ENCODE measurements around the gene PSKH1. TPM values are rescaled to one million over a fixed set of nuclear protein-coding genes. Genes with fewer than 3 reads are reported as not detected.

PSKH1 gene
- total RNA-seq, 2 donors from 2014 or later = 32.1 to 37.4 TPM

DNA sequence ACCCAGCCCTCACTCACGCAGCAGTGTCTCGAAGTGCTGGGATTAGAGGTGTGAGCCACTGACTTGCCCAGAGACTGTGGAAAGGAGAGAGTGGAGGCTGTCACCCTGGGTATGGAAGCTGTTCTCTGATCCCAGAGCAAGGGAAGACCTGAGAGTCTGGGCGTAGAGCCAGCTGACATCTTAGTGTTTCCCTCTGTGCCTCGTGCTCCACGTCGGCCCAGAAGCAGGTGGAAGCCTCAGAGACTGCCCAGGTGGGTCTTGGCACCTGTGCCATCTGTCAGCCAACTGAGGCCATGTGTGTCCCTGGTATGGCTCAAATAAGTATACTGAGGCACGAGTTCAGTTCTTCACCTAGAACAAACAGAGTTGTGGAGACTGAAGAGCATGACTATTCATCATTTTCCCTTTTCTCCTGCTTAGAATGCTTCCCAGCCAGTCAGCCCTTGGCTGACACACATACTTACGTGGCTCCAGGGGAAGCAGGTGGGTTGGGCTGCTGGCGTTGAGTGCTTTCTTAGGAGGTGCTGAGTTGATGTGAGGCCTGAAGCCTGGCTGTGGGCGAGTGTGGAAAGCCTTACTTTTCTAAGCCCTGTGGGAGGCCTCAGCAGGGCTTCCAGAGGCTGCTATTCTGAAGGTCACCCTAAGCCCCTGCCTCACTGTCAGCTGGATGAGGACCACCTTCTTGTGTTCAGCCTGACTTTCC, 30.5 kb downstream of the PSKH1 start:
- H3K9me3 Mint-ChIP-seq = no peaks in the 10 kb centered on the region
- no peaks in the 10 kb centered on the region for H3K27me3 ChIP-seq (ENCODE audit: control insufficient read depth, insufficient read depth, low read length, poor library complexity, severe bottlenecking)
- H3K4me1 ChIP-seq (ENCODE audit: control insufficient read depth, insufficient read depth, low read length) = no peaks in the 10 kb centered on the region
- 94 to 95% methylated on average over 8 to 10 of the region's 10 CpGs for WGBS, 2 experiments (ENCODE audit: insufficient coverage in 1 of 2, insufficient read length in 1 of 2)
- H3K27ac ChIP-seq (ENCODE audit: low read depth, low read length) = no peak overlapping the region
- H3K9ac ChIP-seq (ENCODE audit: extremely low read depth, low read length, poor library complexity, severe bottlenecking) = no peak overlapping the region
- H3K9me3 ChIP-seq (ENCODE audit: control insufficient read depth, low read length) = no peaks in the 10 kb centered on the region
- TF ChIP-seq, protein P1, sequence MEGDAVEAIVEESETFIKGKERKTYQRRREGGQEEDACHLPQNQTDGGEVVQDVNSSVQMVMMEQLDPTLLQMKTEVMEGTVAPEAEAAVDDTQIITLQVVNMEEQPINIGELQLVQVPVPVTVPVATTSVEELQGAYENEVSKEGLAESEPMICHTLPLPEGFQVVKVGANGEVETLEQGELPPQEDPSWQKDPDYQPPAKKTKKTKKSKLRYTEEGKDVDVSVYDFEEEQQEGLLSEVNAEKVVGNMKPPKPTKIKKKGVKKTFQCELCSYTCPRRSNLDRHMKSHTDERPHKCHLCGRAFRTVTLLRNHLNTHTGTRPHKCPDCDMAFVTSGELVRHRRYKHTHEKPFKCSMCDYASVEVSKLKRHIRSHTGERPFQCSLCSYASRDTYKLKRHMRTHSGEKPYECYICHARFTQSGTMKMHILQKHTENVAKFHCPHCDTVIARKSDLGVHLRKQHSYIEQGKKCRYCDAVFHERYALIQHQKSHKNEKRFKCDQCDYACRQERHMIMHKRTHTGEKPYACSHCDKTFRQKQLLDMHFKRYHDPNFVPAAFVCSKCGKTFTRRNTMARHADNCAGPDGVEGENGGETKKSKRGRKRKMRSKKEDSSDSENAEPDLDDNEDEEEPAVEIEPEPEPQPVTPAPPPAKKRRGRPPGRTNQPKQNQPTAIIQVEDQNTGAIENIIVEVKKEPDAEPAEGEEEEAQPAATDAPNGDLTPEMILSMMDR (conservative IDR thresholded peaks at IDR 0.05) = no peak
- no peak for DNase-seq
- peaks cover 12% of the 10 kb centered on the region for H3K36me3 Mint-ChIP-seq (ENCODE audit: low read depth)
- H3K36me3 ChIP-seq (ENCODE audit: control insufficient read depth, insufficient read depth, low read length) = peaks cover under 1% of the 10 kb centered on the region
- H3K27ac Mint-ChIP-seq = no peak overlapping the region
- H3K4me3 Mint-ChIP-seq = no peak overlapping the region
- H3K27me3 Mint-ChIP-seq (ENCODE audit: insufficient read depth) = no peaks in the 10 kb centered on the region
- no peak overlapping the region for H3K4me3 ChIP-seq (ENCODE audit: low read length)
- peaks cover 14% of the 10 kb centered on the region for H3K4me1 Mint-ChIP-seq

DNA sequence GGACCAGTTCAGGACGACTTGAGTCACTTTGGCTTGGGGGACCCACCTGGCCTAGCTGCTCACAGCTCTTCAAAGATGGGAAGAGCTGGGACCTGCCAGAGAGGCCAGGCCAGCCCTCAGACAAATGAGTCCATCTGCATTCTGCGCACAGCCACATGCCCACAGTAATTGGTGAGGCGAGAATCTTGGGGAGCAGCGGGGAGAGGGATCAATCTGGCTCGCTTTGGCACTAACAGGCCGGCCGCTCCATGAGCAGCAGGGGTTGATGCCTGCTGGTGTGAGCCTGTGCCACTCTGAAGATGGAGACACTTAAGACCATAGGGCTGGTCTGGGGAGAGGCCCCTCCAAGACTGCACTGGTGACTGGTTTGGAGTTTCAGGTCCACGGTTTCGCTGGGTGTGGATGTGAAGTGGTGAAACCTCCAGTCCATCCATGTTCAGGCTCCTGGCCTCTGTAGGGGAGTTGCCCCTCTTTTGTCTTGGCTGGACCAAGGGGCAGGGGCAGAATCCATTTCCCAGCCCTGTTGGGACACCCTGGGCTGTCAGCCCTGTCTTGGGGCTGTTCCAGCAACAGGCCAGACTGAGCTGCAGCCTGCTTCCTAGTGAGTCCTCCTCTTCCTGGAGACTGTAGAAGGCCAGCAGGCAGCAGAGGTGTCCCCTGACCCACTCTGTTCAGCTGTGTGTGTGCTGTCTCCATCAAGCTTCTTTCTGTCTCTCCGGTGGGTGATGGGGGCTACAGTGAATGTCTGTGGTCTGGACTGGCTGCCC, 31.3 kb downstream of the PSKH1 start:
- 94 to 99% methylated on average over 6 to 10 of the region's 10 CpGs for WGBS, 2 experiments (ENCODE audit: insufficient coverage in 1 of 2, insufficient read length in 1 of 2)
- Mint-ChIP-seq H3K27me3 (ENCODE audit: insufficient read depth) (no peaks in the 10 kb centered on the region), H3K36me3 (ENCODE audit: low read depth) (peaks cover 8% of the 10 kb centered on the region), H3K27ac (no peak overlapping the region), H3K4me1 (peaks cover 14% of the 10 kb centered on the region), H3K4me3 (no peak overlapping the region), H3K9me3 (no peaks in the 10 kb centered on the region)
- DNase-seq = no peak
- no peaks in the 10 kb centered on the region for H3K9me3 ChIP-seq (ENCODE audit: control insufficient read depth, low read length)
- peaks cover 8% of the 10 kb centered on the region for H3K36me3 ChIP-seq (ENCODE audit: control insufficient read depth, insufficient read depth, low read length)
- H3K27me3 ChIP-seq (ENCODE audit: control insufficient read depth, insufficient read depth, low read length, poor library complexity, severe bottlenecking) = no peaks in the 10 kb centered on the region
- TF ChIP-seq, protein P1 (conservative IDR thresholded peaks at IDR 0.05) = no peak
- H3K4me1 ChIP-seq (ENCODE audit: control insufficient read depth, insufficient read depth, low read length) = no peaks in the 10 kb centered on the region
- H3K27ac ChIP-seq (ENCODE audit: low read depth, low read length) = no peak overlapping the region
- no peak overlapping the region for H3K4me3 ChIP-seq (ENCODE audit: low read length)
- no peak overlapping the region for H3K9ac ChIP-seq (ENCODE audit: extremely low read depth, low read length, poor library complexity, severe bottlenecking)

DNA sequence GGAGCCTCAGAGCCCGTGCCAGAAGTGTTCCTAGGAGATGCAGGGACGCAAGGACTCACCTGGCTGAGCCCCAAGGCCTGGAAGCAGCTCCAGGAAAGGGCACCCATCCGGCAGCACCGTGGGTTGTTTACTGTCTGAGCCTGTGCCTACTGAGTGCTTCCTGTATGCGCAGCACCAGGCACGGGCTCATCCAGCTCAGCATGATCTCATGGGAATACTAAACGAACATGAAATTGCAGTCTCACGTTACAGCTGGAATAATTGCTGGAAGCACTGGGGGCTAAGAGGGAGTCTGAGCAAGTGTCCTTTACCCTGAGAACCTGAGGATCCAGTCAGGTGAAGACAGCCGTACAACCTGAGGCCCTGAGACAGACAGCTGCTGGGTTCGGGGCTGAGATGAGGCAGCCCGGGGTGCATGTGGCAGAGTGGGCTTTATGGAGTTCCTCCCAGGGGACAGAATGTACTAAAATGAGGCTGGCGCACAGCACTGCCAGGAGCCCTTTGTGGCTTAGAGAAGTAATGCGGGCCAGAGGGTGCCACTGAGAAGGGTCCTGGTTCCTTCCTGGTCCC, 33.2 kb downstream of the PSKH1 start:
- Histone ChIP-seq H3K9me3 (ENCODE audit: control insufficient read depth, low read length) (no peaks in the 10 kb centered on the region), H3K27ac (ENCODE audit: low read depth, low read length) (peak overlapping the region; percentile 6), H3K4me3 (ENCODE audit: low read length) (no peak overlapping the region), H3K4me1 (ENCODE audit: control insufficient read depth, insufficient read depth, low read length) (no peaks in the 10 kb centered on the region), H3K9ac (ENCODE audit: extremely low read depth, low read length, poor library complexity, severe bottlenecking) (no peak overlapping the region), H3K27me3 (ENCODE audit: control insufficient read depth, insufficient read depth, low read length, poor library complexity, severe bottlenecking) (no peaks in the 10 kb centered on the region), H3K36me3 (ENCODE audit: control insufficient read depth, insufficient read depth, low read length) (peaks cover 15% of the 10 kb centered on the region)
- no peaks in the 10 kb centered on the region for H3K27me3 Mint-ChIP-seq (ENCODE audit: insufficient read depth)
- peak; percentile 75 for DNase-seq
- peak overlapping the region; percentile 75 for H3K27ac Mint-ChIP-seq
- TF ChIP-seq, protein P1 (conservative IDR thresholded peaks at IDR 0.05) = peak; percentile 54
- H3K36me3 Mint-ChIP-seq (ENCODE audit: low read depth) = peaks cover 9% of the 10 kb centered on the region
- no peak overlapping the region for H3K4me3 Mint-ChIP-seq
- peaks cover 14% of the 10 kb centered on the region for H3K4me1 Mint-ChIP-seq
- H3K9me3 Mint-ChIP-seq = no peaks in the 10 kb centered on the region
- 86 to 91% methylated on average over 10 to 13 of the region's 13 CpGs for WGBS, 2 experiments (ENCODE audit: insufficient coverage in 1 of 2, insufficient read length in 1 of 2)
